AG04450 (cell line): ENCODE results near the gene ANO1. TPM values are rescaled to one million over a fixed set of nuclear protein-coding genes. Genes with fewer than 3 reads are reported as not detected.

ENCODE experiments used
- CTCF ChIA-PET: fragments of 300-600, 350-600 bp; formaldehyde crosslinking; extraction: SDS; loops from one replicate; lab custom pipeline; 2022; ENCODE audit warnings: antibody characterized with exemption, inconsistent platforms; lab: Charles Lee
- POLR2A ChIA-PET: fragments of 350-600 bp; formaldehyde crosslinking; extraction: SDS; loops from one replicate; lab custom pipeline; 2021; ENCODE audit warnings: antibody characterized with exemption, inconsistent platforms; lab: Yijun Ruan, JAX
- DNase-seq: peaks from one replicate; pipeline ENCODE4 v3.0.0-alpha.2; 2011; ENCODE audit warnings: low read depth, low spot score
- H3K27ac ChIP-seq: one replicate; pipeline ENCODE4 v1.5.1; 2012; ENCODE audit warnings: low read depth, low read length, control low read depth
- H3K27me3 ChIP-seq: one replicate; pipeline ENCODE4 v1.6.0; 2012; ENCODE audit warnings: low read length; ENCODE audit not compliant: control insufficient read depth, insufficient read depth
- H3K4me3 ChIP-seq: 2 replicates; pipeline ENCODE4 v1.5.1; 2011; ENCODE audit warnings: mild to moderate bottlenecking, low read depth, low read length, control low read depth
- H3K9me3 ChIP-seq: 2 replicates; pipeline ENCODE4 v1.5.1; 2012; ENCODE audit warnings: low read length; ENCODE audit not compliant: control insufficient read depth, insufficient read depth
- CTCF ChIP-seq: IDR thresholded peaks from 2 replicates; pipeline ENCODE4 v1.5.1; 2011; ENCODE audit warnings: low read depth, low read length, control low read depth, inconsistent platforms
- polyA plus RNA-seq: library from polyadenylated mRNA; depleted of rRNA; stranded (reverse); fragments of >200 nt; gene quantifications from 2 replicates; pipeline ENCODE4 v1.2.3, GENCODE V29; 2011

ANO1 gene
- polyA plus RNA-seq, 1 experiment, result 10.3 TPM

- no peak for TF ChIP-seq CTCF
- POLR2A ChIA-PET, result no interaction called here
These were observed 91.0 kb downstream of the ANO1 start for GRCh38 chr11:70169127-70169526.

GRCh38 chr11:70169632-70170031, 91.5 kb downstream of the ANO1 start:
- Histone ChIP-seq H3K27ac (no peak overlapping the region), H3K4me3 (no peak overlapping the region), H3K9me3 (no peaks in the 10 kb centered on the region; the same call in 1 of the 2 replicates), H3K27me3 (peaks cover 4% of the 10 kb centered on the region)
- ChIA-PET POLR2A (no interaction called here), CTCF (no interaction called here)
- no peak for DNase-seq
- no peak for TF ChIP-seq CTCF

More at GRCh38 chr11:70169127-70169526, 91.0 kb downstream of the ANO1 start:
- Histone ChIP-seq H3K27ac (no peak overlapping the region), H3K9me3 (no peaks in the 10 kb centered on the region; the same call in 1 of the 2 replicates), H3K4me3 (no peak overlapping the region), H3K27me3 (peaks cover 4% of the 10 kb centered on the region)
- CTCF ChIA-PET, result no interaction called here
- no peak for DNase-seq

GRCh38 chr11:70170596-70171210, 92.6 kb downstream of the ANO1 start:
- ChIA-PET POLR2A (no interaction called here), CTCF (interaction anchor here (1.5 kb wide), 1 partner anchor 252 kb away, joined by 3 read pairs; no protein-coding TSS in a partner anchor)
- no peak for DNase-seq
- no peak overlapping the region for H3K4me3 ChIP-seq
- H3K27ac ChIP-seq, result no peak overlapping the region
- H3K27me3 ChIP-seq, result no peaks in the 10 kb centered on the region
- no peaks in the 10 kb centered on the region; the same call in 1 of the 2 replicates for H3K9me3 ChIP-seq
- TF ChIP-seq CTCF, result no peak

GRCh38 chr11:70173018-70173417, 94.9 kb downstream of the ANO1 start:
- H3K9me3 ChIP-seq, result no peaks in the 10 kb centered on the region; the same call in 1 of the 2 replicates
- ChIA-PET POLR2A (no interaction called here), CTCF (interaction anchor here (1.7 kb wide), 1 partner anchor 19 kb away, joined by 4 read pairs; no protein-coding TSS in a partner anchor)
- H3K4me3 ChIP-seq, result no peak overlapping the region
- DNase-seq, result no peak
- no peak overlapping the region for H3K27ac ChIP-seq
- no peak for TF ChIP-seq CTCF
- H3K27me3 ChIP-seq, result no peaks in the 10 kb centered on the region

GRCh38 chr11:70174547-70175235, 96.6 kb downstream of the ANO1 start:
- CTCF ChIA-PET, result interaction anchor here (0.5 to 1.8 kb wide), 3 partner anchors 17 to 431 kb away, joined by 4 to 9 read pairs (median 5); no protein-coding TSS in a partner anchor
- H3K4me3 ChIP-seq, result no peak overlapping the region
- H3K27me3 ChIP-seq, result no peaks in the 10 kb centered on the region
- no peak for DNase-seq
- POLR2A ChIA-PET, result no interaction called here
- H3K9me3 ChIP-seq, result no peaks in the 10 kb centered on the region; the same call in 1 of the 2 replicates
- H3K27ac ChIP-seq, result no peak overlapping the region
- no peak for TF ChIP-seq CTCF
